Right kidney (tissue), 1 donor: ENCODE measurements around the gene MMS19.
A peak's percentile ranks its signal among the peaks of the same experiment; 100 is the strongest.
"Not testable (repeated sequence)": the region's sequence is repeated elsewhere in the genome, so short reads cannot be mapped to it uniquely, and the experiment has no call there.

Experiments
- DNase-seq: peaks from one replicate; pipeline ENCODE4 v3.0.0-alpha.2; 2016

Gene MMS19

DNA sequence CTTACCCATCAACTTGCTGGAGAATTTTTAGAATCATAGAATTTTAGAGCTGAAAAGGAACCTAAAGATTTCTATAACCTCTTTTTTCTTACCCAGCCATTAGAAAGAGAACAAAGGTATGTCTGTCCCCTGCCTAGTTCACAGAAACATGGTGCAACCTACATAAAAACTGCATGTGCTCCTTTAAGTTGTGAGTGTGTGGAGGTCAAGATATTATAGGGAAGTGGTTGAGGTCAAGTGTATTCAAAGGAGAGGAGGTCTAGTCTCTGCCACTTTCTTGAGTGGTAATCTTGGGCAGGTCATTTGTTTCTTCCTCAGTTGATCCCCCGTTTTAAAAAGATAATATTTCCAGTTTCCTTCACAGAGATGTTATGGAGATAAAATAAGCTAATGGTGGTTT lies 6.9 kb upstream of the MMS19 start:
- DNase-seq: no peak

DNA sequence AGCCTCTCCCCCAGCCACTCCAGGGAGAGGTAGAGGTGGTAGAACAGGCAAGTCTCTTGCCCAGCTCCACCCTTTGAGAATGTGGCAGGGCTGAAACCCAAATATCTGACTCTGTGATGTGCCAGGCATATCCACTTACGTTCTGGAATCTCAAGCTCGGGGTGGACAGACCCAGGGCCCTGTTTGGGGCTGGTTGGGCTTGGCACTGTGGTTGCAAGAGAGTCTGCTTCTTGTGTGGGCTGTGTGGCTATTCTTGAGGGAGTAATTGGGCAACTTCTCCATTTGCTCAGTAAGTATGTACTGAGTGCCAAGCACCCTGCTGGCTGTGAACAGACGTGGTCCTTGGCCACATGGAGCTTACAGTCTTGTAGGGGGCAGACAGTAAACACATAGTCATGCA lies 5.2 kb upstream of the MMS19 start:
- no peak for DNase-seq

GRCh38 chr10:97502916-97503315 lies 4.7 kb upstream of the MMS19 start:
- no peak for DNase-seq

DNA sequence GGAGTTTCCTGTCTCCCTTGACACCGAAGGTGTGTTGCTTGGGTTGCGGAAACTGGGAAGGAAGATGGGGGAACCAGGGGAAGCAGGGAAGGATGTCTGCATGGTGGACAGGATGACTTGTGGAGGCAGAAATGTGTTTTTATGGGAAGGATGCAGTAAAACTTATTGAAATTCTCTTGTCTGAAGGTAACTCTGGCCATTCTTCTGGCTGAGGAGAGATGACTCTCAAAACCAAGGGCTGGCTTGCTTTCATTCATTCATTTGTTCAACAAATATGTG lies 2.0 kb upstream of the MMS19 start:
- DNase-seq: no peak

GRCh38 chr10:97499561-97500296 lies 1.5 kb upstream of the MMS19 start:
- DNase-seq: no peak

GRCh38 chr10:97498841-97499560 lies 779 bp upstream of the MMS19 start, which contains the start of gene UBTD1:
UBTD1 (plus strand) TSS chr10:97498924; CDS start chr10:97499204, 280 bp downstream.
- peak; percentile 93 for DNase-seq

GRCh38 chr10:97497572-97498075 lies 598 bp downstream of the MMS19 start:
- peak; percentile 44 for DNase-seq

GRCh38 chr10:97494863-97495506 lies 3.2 kb downstream of the MMS19 start:
- no peak for DNase-seq

GRCh38 chr10:97494151-97494550 lies 4.1 kb downstream of the MMS19 start:
- no peak for DNase-seq

GRCh38 chr10:97490592-97490991 lies 7.6 kb downstream of the MMS19 start:
- no peak for DNase-seq

DNA sequence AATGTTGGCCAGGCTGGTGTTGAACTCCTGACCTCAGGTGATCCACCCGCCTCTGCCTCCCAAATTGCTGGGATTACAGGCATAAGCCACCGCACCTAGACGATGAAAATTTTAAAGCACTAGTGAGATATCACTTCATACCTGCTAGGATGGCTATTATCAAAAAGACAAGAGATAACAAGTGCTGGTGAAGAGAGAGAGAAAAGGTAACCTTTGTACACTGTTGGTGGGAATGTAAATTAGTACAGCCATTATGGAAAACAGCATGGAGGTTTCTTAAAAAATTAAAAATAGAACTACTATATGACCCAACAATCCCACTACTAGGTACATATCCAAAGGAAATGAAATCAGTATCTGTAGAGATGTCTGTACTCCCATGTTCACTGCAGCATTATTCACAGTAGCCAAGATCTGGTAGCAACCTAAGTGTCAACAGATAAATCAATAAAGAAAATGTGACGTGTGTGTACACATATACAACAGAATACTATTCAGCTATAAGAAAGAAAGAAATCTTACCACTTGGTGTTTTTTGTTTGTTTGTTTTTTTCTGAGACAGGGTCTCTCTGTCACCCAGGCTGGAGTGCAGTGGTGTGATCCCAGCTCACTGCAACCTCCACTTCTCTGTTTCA lies 12.5 kb downstream of the MMS19 start:
- DNase-seq: no peak

GRCh38 chr10:97483921-97484320 lies 14.3 kb downstream of the MMS19 start:
- no peak for DNase-seq

DNA sequence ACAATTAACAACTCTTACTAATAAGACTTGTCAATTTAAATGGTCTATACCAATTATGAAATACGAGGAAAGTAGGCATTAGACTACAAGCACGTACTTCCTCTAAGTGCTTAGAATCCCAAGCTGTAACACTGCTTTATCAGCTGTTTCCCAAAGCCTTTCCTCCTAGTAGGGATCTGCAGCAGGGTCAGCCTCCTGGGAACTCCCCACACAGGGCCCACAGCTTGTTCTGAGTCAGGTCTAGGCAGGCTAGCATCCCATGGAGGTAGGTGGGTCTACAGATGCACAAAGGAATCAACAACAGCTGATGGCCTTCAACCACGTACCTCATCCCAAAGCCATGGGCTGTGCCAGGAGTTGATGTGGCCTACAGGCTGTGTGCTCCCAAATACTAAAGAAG lies 14.7 kb downstream of the MMS19 start:
- no peak for DNase-seq

DNA sequence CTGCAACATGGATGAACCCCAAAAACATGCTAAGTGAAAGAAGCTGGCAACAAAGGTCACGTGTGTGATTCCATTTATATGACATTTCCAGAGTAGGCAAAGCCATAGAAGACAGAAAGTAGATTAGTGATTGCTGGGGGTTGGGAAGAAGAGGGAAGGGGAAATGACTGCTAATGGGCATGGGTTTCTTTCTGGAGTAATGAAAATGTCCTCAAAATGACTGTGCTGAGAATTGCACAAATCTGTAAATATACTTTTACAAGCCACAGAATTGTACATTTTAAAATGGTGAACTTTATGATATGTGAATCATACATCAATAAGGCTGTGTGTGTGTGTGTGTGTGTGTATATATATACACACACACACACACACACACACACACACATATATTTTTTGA lies 15.8 kb downstream of the MMS19 start:
- no peak for DNase-seq

- no peak for DNase-seq
These were observed 17.2 kb downstream of the MMS19 start for GRCh38 chr10:97481071-97481470.

DNA sequence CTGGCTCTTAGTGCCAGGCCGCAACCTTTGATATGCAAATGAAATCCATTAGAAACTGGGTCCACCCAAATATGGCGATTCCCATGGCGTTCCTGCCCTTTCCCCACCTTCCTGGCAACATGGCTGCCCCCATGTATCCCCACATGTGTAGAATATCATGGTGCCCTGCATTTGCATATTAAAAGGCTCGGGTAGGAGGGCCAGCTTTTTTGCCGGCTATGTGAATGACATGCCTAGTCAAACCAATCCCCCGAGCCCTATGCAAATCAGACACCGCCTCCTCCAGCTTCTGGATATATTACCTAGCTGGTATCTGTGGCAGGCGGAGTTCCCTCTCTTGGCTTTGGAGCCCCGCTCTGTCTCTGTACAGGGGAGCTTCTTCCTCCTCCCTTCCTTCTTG lies 18.3 kb downstream of the MMS19 start:
- DNase-seq: no peak

DNA sequence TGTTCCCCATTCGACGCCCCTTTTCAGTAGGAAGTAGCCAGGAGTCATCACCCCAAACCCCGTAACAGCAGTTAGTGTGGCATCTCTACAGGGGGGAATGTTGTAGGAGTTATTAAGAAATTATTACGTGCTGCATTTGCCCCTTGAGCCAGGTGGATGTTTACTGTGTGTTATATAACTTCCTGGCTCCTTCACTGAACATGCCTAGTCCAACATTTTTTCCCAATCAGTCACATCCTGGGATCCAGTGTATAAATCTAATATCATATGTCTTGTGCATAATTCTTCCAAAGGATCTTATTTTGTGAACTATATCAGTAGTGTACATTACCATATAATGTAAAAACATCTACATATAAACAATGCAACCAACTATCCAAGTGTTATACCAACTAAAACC lies 18.8 kb downstream of the MMS19 start:
- DNase-seq: not testable (repeated sequence)

DNA sequence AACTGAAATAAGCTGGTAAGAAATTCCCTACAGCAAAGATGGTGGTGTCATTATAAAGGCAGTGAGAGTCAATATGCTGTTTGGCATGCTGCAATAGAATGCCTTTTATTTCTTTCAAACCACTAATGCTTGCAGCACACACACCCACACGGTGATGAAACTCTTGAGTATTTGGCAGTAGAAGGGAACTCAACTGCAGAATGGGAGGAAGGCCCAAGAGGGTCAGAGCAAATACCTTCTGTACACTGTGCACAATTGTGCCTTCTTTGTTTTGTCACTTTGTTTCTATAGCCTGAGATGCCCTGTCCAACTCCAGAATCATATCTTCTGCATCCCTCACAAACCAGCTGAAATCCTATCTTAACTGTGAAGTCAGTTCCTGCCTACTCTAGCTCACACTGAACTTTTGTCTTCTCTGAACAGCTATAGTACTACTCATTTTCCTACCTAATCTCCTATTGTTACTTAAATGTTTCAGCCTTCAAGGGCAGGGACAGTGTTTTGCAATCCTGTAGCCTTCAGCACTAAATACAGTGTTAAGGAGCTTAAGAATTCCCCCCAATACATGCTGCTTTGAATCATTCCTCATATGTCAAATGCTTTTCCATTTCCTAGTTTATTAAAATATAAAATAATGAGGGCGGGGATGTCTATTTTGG lies 22.2 kb downstream of the MMS19 start:
- DNase-seq: no peak

GRCh38 chr10:97474918-97475317 lies 23.3 kb downstream of the MMS19 start:
- no peak for DNase-seq

DNA sequence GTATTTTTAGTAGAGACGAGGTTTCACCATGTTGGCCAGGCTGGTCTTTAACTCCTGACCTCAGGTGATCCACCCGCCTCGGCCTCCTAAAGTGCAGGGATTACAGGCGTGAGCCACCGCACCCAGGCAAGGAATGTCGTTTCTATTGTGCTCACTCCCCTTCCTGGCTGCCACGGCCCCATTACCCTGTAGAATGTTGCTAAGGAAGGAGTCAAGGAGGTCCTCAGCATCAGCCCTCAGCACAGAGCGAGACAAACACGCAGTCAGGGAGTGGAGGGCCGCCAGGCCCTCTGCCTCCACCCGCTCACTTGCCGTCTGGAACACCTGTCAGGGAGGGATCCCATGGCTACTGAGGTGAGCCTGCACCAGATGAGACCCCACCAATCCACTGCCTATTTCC lies 29.4 kb downstream of the MMS19 start:
- not testable (repeated sequence) for DNase-seq

DNA sequence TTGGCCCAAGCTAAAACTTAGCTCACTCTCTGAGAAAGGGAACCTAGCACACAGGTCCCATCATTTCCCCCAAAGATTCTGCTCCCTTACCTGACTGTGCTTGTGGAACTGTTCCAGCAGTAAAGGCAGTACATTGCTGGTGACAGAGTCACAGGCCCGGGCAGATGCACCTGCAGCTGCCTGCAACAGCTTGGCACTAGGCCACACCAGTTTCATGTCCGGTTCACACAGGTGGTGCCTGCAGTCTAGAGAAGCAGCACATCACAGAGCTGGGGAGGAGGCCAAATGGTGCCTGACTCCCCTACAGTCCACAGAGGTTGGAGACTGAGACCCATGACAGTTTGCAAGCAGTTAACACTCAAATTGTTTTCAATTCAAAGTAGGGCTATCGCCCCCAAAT lies 30.1 kb downstream of the MMS19 start:
- no peak for DNase-seq

DNA sequence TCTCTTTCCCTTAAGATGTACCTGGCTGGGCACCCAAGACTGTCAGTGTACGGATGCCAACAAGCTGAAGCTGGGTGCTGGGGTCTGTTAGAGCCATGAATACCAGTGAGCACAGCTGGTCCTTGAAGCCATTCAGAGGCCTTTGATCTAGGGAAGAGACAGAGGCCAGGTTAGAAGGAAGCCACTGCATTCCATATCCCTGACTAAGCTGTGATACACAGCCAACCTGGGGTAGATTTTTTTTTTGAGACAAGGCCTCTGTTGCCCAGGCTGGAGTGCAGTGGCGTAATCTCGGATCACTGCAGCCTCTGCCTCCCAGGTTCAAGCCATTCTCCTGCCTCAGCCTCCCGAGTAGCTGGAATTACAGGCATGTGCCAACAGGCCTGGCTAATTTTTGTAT lies 31.5 kb downstream of the MMS19 start:
- no peak for DNase-seq

GRCh38 chr10:97465982-97466381 lies 32.2 kb downstream of the MMS19 start:
- no peak for DNase-seq
